Bronchial smooth muscle cell (primary cell): ENCODE data around the gene PKIB. TPM values are rescaled to one million over a fixed set of nuclear protein-coding genes. Genes with fewer than 3 reads are reported as not detected.

Experiments used
- total RNA-seq: library from RNA; depleted of rRNA; stranded (reverse); fragments of >200 nt; gene quantifications from 2 replicates; pipeline ENCODE4 v1.2.1, GENCODE V29; 2014

PKIB gene, protein sequence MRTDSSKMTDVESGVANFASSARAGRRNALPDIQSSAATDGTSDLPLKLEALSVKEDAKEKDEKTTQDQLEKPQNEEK
- 2.1 and 9.3 TPM in 2 replicates for total RNA-seq

GRCh38 chr6:122609881-122610689, at the start of gene PKIB:
Gene PKIB (plus strand): TSS chr6:122610405. CDS start chr6:122717795, 107,390 bp downstream.

Other genes with a start within 250 kb of the PKIB start
- 19.4 and 22.4 TPM in 2 replicates for gene HSF2, start 210.8 kb upstream of the PKIB start, total RNA-seq
- 289 and 311 TPM in 2 replicates for gene SERINC1, start 138.6 kb upstream of the PKIB start, total RNA-seq
- gene FABP7, start 169.3 kb downstream of the PKIB start, total RNA-seq, result not detected in 2 replicates
- 24.4 and 57.7 TPM in 2 replicates for gene SMPDL3A, start 178.9 kb downstream of the PKIB start, total RNA-seq